Middle frontal gyrus (tissue), 1 donor: ENCODE results near the gene PTPRN2.

Experiments
- DNase-seq: peaks from one replicate; pipeline ENCODE4 v3.0.0-alpha.2; 2015; ENCODE audit warnings: low spot score; ENCODE audit errors: extremely low spot score

The PTPRN2 gene

DNA sequence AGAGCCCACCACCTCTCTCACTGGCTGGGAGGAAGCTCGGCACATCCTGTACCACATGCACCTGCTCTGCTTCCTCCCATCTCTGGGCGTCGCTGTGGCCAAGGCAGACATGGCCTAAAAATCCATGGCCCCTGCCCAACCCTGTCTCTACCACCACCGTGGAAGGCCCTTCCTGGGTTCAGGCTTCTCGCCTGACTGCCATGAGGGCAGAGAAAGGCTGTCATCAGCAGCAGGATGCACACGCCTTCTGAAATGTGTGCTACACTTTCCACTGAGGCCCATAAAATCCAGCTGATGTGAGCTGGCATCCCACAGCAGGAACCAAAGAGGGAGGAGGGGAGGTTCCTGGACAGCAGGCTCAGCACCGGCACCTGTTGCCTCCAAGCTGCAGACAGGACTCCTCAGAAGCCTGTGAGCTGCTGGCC, 93.4 kb downstream of the PTPRN2 start:
- DNase-seq = no peak

DNA sequence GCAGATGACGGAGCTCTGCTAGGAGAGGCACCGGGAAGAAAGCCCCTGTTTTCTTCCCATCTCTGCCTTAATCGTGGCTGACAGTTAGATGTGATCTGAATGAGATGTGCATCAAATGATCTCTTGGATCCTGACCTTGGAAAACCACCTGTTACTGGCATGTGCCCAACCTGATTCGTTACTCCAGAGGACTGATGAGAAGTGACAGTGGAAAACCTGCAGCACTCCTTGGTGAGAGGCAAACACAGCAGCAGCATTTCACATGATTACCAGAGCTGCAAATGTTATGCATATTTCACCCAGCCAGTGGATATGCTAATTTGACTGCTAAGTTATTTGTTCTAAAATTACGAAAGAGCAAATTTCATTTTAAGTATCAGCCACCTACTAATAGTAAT, 95.3 kb downstream of the PTPRN2 start:
- DNase-seq = no peak

DNA sequence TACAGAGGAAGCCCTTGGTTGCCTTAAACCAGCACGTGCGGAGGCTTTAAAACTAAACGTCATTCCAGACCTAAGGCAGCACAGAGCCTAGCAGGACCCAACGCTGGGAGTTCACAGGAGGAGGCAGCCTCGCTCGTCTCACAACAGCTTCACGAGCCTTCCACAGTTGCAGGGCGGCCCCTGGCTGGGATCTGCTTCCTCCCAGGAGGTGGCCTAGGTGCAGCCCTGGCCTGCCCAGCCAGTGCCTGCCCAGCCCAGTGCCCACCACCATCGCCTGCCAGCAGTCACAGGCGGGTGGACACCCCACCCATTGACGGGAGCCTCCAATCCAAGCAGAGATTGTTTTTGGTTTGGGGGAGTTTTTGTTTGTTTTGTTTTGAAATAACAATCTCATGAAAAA, 96.5 kb downstream of the PTPRN2 start:
- no peak for DNase-seq

DNA sequence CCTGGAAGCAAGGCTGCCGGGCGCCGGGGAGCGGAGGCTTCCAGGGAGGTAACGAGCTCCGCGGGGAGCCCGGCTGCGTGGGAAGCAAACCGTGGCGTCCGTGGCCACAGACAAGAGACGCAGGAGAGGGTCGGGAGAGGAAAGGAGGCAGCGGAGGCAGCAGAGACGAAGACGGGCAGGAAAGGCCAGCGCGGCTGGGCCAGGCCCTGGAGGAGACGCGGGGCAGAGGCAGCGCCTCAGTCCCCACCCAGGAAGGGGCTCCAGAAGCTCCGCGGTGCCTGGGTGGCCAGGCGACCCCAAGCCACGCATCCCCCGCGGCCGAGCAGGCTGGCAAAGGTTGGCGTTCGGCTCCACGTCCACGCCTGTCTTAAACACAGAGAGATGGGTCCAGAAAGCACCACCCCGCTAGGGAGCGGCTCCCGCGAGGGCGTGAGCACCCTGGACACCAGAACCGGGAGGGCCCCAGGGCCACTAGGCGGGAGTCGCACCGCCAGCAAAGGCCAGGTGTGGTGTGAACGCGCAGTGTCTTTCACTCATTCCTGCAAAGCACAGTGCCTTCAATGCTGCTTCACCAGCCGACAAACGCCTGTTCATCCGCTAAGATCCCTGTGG, 97.3 kb downstream of the PTPRN2 start:
- no peak for DNase-seq

DNA sequence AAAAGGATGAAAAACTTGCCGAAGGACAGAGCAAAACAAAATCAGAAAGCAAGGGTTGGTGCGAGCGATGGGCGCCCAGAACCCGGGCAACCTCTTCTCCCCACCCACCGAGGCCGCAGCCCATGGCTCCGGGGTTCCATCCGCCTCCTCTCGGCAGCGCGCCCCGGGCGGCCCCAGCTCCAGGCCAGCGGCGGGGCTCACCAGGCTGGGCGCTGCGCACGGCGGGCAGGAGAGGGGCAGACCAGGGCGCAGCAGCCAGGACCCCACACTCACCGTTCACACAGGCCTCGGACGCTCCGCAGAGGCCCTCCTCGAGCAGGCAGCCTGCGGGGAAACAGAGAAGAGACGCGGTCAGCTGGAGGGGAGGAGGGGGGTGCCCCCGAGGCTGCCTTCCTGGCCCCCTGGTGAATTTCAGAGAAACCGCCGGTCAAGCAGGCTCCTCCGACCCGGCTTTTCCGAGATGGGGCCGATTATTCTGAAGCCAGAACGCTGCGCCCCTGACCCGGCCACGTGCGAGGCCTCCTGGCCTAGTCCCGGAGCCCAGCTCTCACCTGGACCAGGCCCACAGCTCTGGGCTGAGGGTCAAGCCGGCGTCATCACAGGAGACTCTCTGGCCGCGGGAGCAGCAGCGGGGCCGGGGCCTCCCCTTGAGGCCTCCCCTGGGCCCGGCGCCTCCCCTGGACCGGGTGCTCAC, 98.0 kb downstream of the PTPRN2 start:
- DNase-seq = no peak

DNA sequence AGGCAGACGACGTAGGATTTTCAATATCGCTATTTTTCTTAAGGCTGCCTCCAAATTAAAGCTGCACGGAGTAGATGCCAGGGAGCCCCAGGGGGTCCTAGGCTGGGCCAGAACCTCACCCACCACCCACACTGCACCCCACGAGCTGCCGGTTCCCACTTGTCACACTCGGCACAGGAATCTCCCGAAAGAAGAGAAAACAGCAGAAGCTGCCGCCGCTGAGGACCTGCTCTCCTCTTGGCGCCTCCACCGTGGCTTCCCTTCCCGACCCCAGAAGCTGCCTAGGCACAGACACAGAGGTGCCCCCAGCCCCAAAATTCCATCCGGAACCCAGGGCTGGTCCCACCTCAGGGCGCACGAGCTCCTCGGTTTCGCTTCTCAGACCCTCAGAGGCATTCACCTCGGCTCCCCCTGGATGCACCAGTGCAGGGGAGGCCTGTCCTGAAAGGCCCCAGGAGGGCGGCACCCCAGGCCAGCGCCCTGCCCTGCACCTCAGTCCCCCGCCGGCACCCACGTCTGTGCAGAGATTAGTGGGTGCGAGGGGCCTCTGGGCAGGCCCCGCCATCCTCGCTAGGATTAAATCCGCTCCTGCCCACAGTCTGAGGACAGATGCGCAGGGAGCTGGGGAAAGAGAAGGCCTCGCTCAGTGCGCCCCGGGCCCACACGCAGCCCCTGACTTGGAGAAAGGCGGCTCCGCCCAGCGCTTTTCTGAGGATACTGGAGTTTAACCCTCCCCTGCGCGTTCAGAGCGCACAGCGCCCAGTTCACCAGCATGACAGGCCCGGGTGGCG, 99.2 kb downstream of the PTPRN2 start:
- DNase-seq = no peak

DNA sequence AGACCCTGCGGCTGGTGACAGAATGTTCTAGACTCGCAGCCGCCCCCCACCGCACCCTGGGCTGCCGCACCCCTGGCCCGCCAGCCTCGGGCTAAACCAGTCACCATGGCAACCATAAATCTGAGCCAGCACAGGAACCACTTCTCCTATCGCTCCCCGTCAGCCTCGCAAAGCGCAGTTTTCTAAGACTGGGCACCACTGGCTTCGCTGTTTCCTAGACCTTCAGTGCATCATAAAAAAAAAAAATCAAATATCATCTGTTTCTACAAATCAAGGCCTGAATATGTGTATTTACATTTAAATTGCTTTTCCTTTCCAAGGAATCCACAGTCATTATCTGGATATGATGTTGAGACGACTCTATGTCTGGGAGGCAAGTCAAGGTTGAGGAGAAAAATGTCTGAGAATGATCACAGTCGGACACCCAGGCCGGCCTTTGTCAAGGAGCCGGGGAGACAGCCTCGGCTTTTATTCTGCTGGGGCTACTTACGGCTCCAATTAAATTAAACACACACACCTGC, 99.9 kb downstream of the PTPRN2 start:
- no peak for DNase-seq

DNA sequence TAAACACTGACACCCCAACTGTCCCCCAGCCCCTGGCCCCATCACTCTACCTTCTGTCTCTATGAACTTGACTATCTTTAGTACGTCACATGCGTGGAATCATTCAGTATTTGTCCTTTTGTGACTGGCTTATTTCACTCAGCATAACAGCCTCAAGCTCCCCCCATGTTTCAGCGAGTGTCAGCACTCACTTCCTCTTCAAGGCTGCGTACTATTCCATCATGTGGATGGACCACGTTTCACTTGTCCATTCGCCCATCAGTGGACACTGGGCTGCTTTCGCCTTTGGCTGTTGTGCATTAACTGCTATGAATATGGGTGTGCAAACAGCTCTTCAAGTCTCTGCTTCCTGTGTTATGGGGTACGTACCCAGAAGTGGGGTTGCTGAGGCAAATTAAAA, 100.7 kb downstream of the PTPRN2 start:
- no peak for DNase-seq

DNA sequence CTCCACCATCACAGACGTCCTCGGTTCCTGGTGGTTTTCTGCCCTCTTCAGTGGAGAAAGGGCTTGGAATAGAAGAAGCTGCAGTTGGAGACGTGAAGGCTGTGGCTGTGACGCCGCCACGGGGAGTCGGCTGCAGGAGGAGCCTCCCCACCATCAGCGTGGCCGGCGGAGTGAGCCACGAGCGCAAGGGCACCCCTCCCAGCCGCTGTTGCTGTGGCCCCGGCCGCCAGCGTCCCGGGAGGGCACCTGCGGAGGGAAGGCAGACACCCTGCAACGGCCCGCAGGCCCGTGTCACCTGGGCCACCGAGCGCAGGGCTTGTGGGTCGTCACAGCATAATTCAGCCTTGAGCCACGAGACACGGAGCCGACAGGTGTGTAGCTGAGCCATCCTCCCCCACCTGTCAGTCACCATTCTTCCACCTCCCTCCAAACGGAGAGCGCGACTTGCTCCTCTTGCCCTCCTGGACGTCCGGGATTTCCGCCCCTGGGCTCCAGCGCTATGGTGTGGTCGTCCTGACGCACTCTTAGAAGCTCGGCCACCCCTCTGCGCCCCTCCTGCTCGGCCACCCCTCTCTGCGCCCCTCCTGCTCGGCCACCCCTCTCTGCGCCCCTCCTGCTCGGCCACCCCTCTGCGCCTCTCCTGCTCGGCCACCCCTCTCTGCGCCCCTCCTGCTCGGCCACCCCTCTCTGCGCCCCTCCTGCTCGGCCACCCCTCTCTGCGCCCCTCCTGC, 102.7 kb downstream of the PTPRN2 start:
- DNase-seq = no peak

DNA sequence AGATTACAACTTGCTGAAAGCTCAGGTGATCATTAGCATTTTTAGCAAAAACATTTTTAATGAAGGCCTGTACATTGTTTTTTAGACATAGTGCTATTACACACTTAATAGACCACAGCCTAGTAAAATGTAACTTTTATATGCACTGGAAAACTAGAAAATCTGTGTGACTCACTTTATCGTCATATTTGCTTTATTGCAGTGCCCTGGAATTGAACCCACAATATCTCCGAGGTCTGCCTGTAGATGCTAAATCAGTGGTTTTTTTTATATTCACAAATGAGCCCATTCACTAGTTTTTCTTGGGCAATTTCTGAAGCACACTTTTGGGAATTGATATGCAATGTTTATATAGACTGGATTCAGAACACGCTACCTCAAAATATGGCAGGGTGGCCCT, 105.1 kb downstream of the PTPRN2 start:
- DNase-seq = no peak

DNA sequence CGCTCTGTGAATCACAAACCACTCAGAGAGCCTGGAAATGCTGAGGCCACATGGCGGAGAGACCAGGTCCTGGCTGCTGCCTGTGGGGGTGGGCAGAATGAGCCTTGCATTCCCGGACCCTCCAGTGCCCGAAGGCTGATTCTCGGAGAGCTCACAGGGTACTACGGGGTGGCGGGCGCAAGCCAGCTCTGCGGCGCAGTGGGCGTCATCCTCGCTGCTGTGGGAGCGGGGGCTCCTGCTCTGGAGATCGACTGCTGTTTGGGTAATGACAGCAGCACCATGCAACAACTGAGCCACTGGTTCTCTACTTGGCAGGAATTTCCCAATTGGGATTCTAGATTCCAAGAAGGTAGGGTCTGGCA, 108.0 kb downstream of the PTPRN2 start:
- no peak for DNase-seq

DNA sequence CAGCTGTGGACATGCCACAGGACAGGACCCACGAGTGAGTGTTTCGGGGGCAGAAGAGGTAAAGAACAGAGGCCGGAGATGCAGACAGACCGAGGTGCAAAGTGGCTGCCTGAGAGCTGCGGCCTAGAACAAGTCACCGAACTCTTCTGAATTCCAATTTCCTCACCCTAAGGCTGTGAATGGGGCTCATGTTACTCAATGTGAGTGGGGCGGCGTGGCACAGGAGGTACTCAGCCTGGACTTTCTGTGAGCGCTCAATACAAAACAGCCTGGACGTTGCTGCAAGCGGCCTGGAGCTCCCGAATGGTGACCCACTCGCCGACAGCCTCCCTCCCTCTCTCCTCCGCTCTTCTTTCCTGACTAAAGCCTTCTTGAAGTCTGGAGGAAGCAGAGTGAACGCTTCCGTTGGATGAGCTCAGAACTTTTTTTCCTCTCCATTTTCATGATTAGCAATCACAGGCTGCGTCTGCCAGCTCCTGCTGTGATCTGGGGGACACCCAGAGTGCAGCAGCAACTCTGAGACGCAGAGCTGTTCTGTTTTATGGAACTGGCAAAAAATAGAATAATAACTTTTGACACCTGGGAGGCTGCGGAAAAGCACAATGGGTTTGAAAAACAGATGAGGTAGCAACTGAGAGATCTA, 108.5 kb downstream of the PTPRN2 start:
- no peak for DNase-seq

DNA sequence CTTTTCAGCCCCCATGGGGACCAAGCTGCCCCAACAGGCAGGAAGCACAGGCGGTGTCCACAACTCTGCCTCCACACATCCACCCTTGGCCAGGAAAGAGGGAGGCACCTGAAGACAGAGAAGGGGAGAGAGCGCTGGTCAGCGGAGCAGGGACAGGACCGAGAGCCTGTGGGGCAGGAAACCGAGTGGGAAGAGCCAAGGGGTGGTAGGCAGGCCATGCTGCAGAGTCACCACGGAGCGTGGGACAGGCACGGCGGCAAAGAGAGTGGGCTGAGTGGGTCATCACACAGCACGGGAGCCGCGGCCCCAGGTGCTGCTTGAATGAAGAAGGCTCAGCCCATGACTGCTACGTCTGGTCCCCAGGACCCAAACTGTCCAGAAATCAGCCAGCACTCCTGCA, 109.8 kb downstream of the PTPRN2 start:
- DNase-seq = no peak

DNA sequence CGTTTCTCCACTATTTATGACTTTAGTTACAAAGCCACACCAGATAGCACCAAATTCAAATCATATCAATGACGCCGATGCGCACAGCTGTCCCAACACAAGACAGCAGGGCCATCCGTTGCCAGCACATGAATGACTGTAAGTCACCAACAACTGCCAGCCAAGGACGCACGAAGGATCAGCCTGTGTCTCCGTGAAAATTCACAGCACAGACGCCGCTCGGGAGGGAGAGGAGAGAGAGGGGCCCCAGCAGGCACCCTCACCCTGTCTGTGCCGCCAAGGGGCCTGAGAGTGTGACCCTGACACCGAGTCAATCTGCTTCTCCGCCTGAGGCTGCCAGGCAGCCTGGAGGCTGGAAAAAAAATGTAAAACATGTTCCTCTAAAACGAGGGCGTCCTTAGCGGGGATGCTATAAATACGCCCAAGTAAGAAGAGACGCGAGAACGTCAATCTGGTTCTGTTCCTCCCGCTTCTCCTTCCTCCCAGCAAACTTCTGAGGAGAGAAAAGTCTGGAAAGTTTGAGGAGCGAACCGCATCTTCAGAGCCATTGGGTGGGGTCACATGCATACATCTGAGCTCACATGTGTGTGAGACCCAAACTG, 111.2 kb downstream of the PTPRN2 start:
- DNase-seq = no peak

DNA sequence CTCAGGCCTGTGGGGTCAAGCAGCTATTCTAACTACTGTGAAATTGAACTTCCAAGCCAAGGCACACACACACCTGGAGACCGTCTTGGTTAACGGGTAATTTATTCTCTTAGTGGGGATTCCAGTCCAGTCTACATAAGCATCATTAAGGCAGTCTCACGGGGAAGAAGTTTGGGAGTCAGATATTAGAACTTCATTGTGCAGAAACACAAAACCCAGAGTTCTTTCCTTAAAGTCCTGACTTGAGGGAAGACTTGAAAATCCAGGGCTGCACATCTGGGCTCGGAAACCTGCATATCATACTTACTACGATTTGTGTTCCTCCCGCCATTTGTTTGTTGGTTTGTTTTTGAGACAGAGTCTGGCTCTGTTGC, 112.0 kb downstream of the PTPRN2 start:
- no peak for DNase-seq

DNA sequence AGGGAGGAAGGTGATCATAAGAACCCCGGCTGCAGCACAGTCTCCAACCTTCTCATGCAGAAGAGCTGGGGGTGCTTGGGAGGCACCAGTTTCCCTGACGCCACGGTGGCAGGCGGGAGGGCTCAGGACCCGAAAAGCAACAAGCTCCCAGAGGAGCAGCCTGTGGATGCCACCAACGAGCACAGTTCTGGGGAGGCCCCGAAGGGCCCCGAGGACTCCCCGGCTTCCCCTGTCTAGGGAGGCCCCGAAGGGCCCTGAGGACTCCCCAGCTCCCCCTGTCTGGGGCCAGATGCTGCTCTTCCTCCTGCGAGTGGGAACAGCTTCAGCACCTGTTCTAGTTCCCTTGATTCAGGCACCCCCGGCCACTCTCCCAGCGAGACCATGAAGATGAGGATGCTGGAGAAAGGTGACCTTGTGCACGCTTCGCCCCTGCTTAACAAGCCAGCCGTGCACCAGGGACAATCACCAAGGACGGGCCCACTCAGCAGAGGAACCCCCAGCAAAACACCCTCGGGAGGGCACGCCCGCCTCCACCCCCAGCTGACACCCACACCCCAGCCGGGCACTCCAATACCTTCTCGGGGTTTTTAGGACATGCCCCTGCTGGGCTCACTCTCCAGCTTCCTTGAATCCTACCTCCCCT, 112.5 kb downstream of the PTPRN2 start:
- DNase-seq = no peak

DNA sequence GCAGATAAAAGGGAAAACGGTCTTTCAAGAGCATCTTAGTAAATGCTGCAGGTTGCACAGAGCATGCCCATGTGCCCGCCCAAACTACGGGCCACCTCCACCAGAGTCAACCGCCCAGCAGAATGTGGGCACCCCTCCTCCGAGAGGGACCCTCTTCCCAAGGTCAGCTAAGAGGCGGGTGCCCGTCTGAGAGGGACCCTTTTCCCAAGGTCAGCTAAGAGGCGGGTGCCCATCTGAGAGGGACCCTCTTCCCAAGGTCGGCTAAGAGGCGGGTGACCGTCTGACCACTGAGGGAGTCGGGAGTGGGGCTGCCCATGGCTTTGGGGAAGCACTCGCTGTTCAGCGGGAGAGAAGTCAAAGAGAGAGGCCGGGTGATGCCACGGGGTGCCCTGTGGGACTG, 113.1 kb downstream of the PTPRN2 start:
- no peak for DNase-seq

DNA sequence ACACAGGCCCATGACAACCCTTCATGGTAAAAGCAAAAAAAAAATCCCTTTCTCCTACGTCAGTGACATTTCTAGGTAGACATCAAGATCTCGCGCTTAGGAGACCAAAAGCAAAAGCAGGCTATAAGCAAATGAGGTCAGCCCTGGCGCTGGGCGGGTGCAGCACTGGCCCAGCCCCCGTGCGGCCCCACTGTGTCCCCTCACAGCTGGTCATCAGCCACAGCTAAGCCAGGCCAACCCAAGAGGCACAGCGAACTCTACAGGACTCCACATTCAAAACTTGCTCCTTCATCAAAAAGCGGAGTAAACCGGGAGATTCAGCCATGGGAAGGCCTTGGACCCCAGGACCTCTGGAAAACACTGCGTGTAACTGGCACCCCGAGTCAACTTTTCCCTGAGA, 113.7 kb downstream of the PTPRN2 start:
- no peak for DNase-seq

DNA sequence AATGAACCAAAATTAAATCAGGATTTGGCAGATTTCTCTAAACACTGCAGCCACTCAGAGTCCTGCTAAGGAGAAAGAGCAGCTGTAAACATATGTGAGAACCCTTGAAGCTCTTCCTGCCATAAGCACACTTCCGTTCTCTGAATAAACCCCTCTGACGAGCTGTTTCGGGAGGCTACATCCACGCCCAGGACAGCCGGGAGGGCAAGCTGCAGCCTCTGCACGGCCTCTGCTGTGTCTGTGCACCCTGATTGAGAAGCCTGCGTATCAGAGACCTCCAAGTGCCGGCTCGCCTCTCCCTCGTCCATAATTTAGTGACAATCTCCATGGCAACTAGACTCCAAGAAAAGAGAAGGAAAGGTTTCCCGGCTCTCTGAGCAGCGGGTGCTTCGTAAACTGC, 114.4 kb downstream of the PTPRN2 start:
- DNase-seq = no peak

DNA sequence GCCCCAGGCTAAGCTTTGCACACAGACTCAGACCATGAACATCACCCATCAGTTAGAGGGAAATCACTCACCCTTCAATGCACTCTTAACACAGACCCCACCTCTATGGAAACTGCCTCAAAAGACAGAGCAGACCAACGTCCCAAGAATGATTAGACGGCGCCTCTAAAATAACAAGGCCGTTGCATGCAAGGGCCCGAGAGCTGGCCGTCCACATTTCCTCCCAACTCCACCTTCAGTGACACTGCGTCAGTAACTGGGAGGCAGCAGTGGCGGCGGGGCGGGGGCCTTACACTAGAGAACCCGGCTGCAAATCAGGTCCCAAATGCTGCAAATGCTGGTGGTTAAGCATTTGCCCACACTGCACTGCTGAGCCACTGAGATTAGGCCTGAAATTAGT, 115.0 kb downstream of the PTPRN2 start:
- no peak for DNase-seq
